Tibial nerve (tissue), 4 donors: ENCODE measurements around the gene TSHZ2. TPM values are rescaled to one million over a fixed set of nuclear protein-coding genes. Genes with fewer than 3 reads are reported as not detected.

ENCODE experiments used
- DNase-seq, 2 donors: peaks; one replicate each; pipeline ENCODE4 v3.0.0-alpha.2; 2019; ENCODE audit warnings: low spot score in 2 of 2
- H3K27ac ChIP-seq, 4 donors: fragments of 200-600 bp; sonication (generic) in 3 of 4; one replicate each; pipeline ENCODE4 v1.5.1; 2017 to 2019; ENCODE audit warnings: mild to moderate bottlenecking in 1 of 4
- H3K27me3 ChIP-seq, 2 donors: fragments of 200-600 bp; sonication (generic) in 1 of 2; one replicate each; pipeline versions ENCODE4 v1.5.1 to v1.6.0; 2017 to 2019
- H3K36me3 ChIP-seq, 3 donors: fragments of 200-600 bp; sonication (generic); one replicate each; pipeline ENCODE4 v1.5.1; 2018 to 2019
- H3K4me1 ChIP-seq, 4 donors: fragments of 200-600 bp; sonication (generic) in 3 of 4; one replicate each; pipeline ENCODE4 v1.5.1; 2017 to 2019
- H3K4me3 ChIP-seq, 4 donors: fragments of 200-600 bp; sonication (generic) in 3 of 4; one replicate each; pipeline ENCODE4 v1.5.1; 2017 to 2019; ENCODE audit warnings: mild to moderate bottlenecking in 1 of 4, moderate library complexity in 1 of 4
- H3K9me3 ChIP-seq, 4 donors: fragments of 200-600 bp; sonication (generic) in 3 of 4; one replicate each; pipeline ENCODE4 v1.5.1; 2017 to 2019
- CTCF ChIP-seq, 5 experiments: fragments of 200-600 bp in 3 of 5; fragments of 450-650 bp in 2 of 5; sonication (generic) in 3 of 5; IDR thresholded peaks; one replicate each; pipeline ENCODE4 v1.5.1; 2016 to 2019; ENCODE audit warnings: antibody characterized with exemption in 5 of 5, mild to moderate bottlenecking in 3 of 5, moderate library complexity in 2 of 5
- EP300 ChIP-seq, 2 donors: sonication (generic); formaldehyde crosslinking; IDR thresholded peaks; one replicate each; pipeline ENCODE4 v1.6.1; 2017; ENCODE audit warnings: antibody characterized with exemption in 2 of 2, mild to moderate bottlenecking in 1 of 2
- POLR2A ChIP-seq, 2 donors: fragments of 450-650 bp; IDR thresholded peaks; one replicate each; pipeline ENCODE4 v1.6.1; 2017; ENCODE audit warnings: antibody characterized with exemption in 2 of 2, mild to moderate bottlenecking in 2 of 2, moderate library complexity in 2 of 2
- WGBS, 2 donors: methylation state at CpG; one replicate each; pipeline ENCODE4 v1.1.5; 2018; 5-methylcytosine and 5-hydroxymethylcytosine counted together
- total RNA-seq, 4 donors: library from RNA; depleted of rRNA; stranded (reverse); fragments of >200 nt; gene quantifications; one replicate each; pipeline ENCODE4 v1.1.0, GENCODE V29; 2016

TSHZ2 gene
- total RNA-seq, 4 donors from 2014 or later = 20.9 to 33.7 (median 25.1) TPM

DNA sequence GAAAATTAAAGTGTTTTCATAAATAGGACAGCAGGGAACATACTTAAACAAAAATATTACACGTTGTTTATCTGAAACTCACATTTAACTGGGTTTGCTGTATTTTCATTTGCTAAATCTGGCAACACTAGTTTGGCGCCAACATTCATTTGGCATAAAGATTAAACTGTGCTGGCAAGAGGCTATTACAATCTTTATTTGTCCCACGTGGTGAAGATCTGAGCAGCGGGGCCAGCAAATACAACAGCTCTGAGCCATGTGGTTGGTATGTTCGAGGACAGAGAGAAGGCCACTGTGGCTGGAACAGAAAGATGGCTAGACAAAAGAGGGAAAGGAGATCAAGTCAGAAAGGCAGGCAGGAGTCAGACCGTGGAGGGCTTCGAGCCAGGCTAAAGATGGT lies 387.3 kb downstream of the TSHZ2 start:
- Histone ChIP-seq H3K36me3 (no peaks in the 10 kb centered on the region), H3K9me3 (peaks cover 0 to 18% (median 2%) of the 10 kb centered on the region in 4 donors), H3K27me3 (no peaks in the 10 kb centered on the region), H3K4me1 (no peaks in the 10 kb centered on the region), H3K27ac (no peak overlapping the region), H3K4me3 (no peak overlapping the region)
- TF ChIP-seq CTCF (IDR thresholded peaks at IDR 0.05) (no peak), EP300 (IDR thresholded peaks at IDR 0.05) (no peak), POLR2A (IDR thresholded peaks at IDR 0.05) (no peak)
- no peak for DNase-seq
- 73 to 85% methylated on average over 7 of the region's 7 CpGs for WGBS, 2 donors

DNA sequence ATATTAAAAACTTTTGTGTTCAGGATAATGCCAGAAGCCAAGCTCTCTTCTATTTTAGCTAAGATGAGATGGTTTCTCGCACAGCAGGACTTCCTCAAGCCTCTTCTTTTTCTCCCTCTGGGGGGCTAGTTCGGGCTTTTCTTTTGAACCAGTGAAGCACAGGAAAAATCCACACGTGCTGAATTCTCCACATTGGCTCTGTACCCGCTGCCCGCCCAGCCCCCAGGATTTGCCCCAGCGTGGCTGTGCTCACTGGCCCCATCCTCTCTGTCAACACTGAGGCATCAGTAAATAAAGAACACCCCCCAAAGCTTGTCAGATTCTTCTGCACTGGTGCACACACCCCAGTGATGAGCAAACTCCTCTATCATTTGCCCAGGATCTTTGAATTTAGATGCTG lies 388.7 kb downstream of the TSHZ2 start:
- TF ChIP-seq CTCF (IDR thresholded peaks at IDR 0.05) = no peak
- no peak for TF ChIP-seq EP300 (IDR thresholded peaks at IDR 0.05)
- no peak for TF ChIP-seq POLR2A (IDR thresholded peaks at IDR 0.05)
- Histone ChIP-seq H3K36me3 (no peaks in the 10 kb centered on the region), H3K27me3 (no peaks in the 10 kb centered on the region), H3K4me3 (no peak overlapping the region), H3K9me3 (peaks cover 0 to 9% (median 0%) of the 10 kb centered on the region in 4 donors), H3K4me1 (no peaks in the 10 kb centered on the region), H3K27ac (no peak overlapping the region)
- DNase-seq = no peak
- 66 to 79% methylated on average over 6 of the region's 6 CpGs for WGBS, 2 donors

DNA sequence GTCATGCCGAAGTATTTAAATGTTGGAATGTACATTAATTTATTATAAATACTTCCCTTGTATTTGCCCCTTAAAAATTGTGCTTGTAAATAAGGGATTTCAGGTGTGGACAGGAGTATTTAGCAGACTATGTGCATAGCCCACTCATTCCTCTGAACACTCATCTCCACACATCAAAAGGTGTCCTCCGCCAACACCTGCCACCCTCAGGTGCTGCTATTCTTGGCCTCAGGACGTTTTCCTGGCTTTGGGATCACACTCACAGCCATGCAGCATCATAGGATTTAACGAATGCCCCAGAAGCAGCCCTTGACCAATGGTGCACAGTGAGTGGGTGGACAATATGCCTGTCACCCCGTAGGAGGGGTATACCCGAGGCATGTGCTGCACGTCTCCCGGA lies 390.6 kb downstream of the TSHZ2 start:
- H3K9me3 ChIP-seq = no peaks in the 10 kb centered on the region
- H3K27ac ChIP-seq = no peak overlapping the region
- H3K27me3 ChIP-seq = no peaks in the 10 kb centered on the region
- DNase-seq = no peak
- WGBS, 2 donors = 77 to 81% methylated on average over 8 of the region's 8 CpGs
- no peaks in the 10 kb centered on the region for H3K4me1 ChIP-seq
- TF ChIP-seq POLR2A (IDR thresholded peaks at IDR 0.05) (no peak), CTCF (IDR thresholded peaks at IDR 0.05) (no peak), EP300 (IDR thresholded peaks at IDR 0.05) (no peak)
- H3K4me3 ChIP-seq = no peak overlapping the region
- no peaks in the 10 kb centered on the region for H3K36me3 ChIP-seq

- no peaks in the 10 kb centered on the region for H3K4me1 ChIP-seq
- no peak for TF ChIP-seq CTCF (IDR thresholded peaks at IDR 0.05)
- no peak for TF ChIP-seq POLR2A (IDR thresholded peaks at IDR 0.05)
- no peak for TF ChIP-seq EP300 (IDR thresholded peaks at IDR 0.05)
- no peaks in the 10 kb centered on the region for H3K9me3 ChIP-seq
- WGBS, 2 donors = 63 to 67% methylated on average over 5 of the region's 5 CpGs
- no peak overlapping the region for H3K4me3 ChIP-seq
- no peaks in the 10 kb centered on the region for H3K27me3 ChIP-seq
- no peak overlapping the region for H3K27ac ChIP-seq
- DNase-seq = no peak
- no peaks in the 10 kb centered on the region for H3K36me3 ChIP-seq
Measured at GRCh38 chr20:53364646-53365045, 392.5 kb downstream of the TSHZ2 start.

- Histone ChIP-seq H3K4me3 (no peak overlapping the region), H3K27ac (no peak overlapping the region), H3K36me3 (no peaks in the 10 kb centered on the region), H3K4me1 (no peaks in the 10 kb centered on the region), H3K27me3 (no peaks in the 10 kb centered on the region), H3K9me3 (no peaks in the 10 kb centered on the region)
- no peak for DNase-seq
- TF ChIP-seq CTCF (IDR thresholded peaks at IDR 0.05) = no peak
- no peak for TF ChIP-seq EP300 (IDR thresholded peaks at IDR 0.05)
- no peak for TF ChIP-seq POLR2A (IDR thresholded peaks at IDR 0.05)
- WGBS, 2 donors = 68 to 77% methylated on average over 1 of the region's 1 CpG
Measured at GRCh38 chr20:53365076-53365475, 392.9 kb downstream of the TSHZ2 start.
